ENCODE data around the gene TNNI3K.

- TF ChIP-seq SPI1 (IDR thresholded peaks at IDR 0.05; ENCODE audit: borderline replicate concordance, low read depth, low read length) (no peak), MED1 (CRISPR knock-in tag; IDR thresholded peaks at IDR 0.05; ENCODE audit: borderline replicate concordance) (no peak), BCL6 (CRISPR knock-in tag; IDR thresholded peaks at IDR 0.05) (no peak), NR1H2 (CRISPR knock-in tag; IDR thresholded peaks at IDR 0.05) (no peak), ZNF830 (CRISPR knock-in tag; IDR thresholded peaks at IDR 0.05) (no peak), SMARCB1 (IDR thresholded peaks at IDR 0.05; ENCODE audit: insufficient read length, low read depth) (no peak), ZNF561 (CRISPR knock-in tag; conservative IDR thresholded peaks at IDR 0.05) (no peak), ZBTB33 (CRISPR knock-in tag; IDR thresholded peaks at IDR 0.05) (no peak), MAFG (tag; conservative IDR thresholded peaks at IDR 0.05) (no peak)
- TF ChIP-seq, protein P1, sequence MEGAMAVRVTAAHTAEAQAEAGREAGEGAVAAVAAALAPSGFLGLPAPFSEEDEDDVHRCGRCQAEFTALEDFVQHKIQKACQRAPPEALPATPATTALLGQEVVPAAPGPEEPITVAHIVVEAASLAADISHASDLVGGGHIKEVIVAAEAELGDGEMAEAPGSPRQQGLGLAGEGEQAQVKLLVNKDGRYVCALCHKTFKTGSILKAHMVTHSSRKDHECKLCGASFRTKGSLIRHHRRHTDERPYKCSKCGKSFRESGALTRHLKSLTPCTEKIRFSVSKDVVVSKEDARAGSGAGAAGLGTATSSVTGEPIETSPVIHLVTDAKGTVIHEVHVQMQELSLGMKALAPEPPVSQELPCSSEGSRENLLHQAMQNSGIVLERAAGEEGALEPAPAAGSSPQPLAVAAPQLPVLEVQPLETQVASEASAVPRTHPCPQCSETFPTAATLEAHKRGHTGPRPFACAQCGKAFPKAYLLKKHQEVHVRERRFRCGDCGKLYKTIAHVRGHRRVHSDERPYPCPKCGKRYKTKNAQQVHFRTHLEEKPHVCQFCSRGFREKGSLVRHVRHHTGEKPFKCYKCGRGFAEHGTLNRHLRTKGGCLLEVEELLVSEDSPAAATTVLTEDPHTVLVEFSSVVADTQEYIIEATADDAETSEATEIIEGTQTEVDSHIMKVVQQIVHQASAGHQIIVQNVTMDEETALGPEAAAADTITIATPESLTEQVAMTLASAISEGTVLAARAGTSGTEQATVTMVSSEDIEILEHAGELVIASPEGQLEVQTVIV (CRISPR knock-in tag; IDR thresholded peaks at IDR 0.05; ENCODE audit: borderline replicate concordance): no peak
- TF ChIP-seq, protein P2, sequence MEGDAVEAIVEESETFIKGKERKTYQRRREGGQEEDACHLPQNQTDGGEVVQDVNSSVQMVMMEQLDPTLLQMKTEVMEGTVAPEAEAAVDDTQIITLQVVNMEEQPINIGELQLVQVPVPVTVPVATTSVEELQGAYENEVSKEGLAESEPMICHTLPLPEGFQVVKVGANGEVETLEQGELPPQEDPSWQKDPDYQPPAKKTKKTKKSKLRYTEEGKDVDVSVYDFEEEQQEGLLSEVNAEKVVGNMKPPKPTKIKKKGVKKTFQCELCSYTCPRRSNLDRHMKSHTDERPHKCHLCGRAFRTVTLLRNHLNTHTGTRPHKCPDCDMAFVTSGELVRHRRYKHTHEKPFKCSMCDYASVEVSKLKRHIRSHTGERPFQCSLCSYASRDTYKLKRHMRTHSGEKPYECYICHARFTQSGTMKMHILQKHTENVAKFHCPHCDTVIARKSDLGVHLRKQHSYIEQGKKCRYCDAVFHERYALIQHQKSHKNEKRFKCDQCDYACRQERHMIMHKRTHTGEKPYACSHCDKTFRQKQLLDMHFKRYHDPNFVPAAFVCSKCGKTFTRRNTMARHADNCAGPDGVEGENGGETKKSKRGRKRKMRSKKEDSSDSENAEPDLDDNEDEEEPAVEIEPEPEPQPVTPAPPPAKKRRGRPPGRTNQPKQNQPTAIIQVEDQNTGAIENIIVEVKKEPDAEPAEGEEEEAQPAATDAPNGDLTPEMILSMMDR (IDR thresholded peaks at IDR 0.05 in 2 of 3, conservative IDR thresholded peaks at IDR 0.05 in 1 of 3; ENCODE audit: insufficient read depth in 2 of 3, low read depth in 1 of 3, low read length in 3 of 3): no peak; a peak in 1 of 6 replicates
Measured at GRCh38 chr1:74512170-74512915, 277.2 kb downstream of the TNNI3K start, which contains the start of gene LRRC53.

Measured in K562 (cell line).